GM12878 (cell line): ENCODE data around the gene CKS1B. TPM values are rescaled to one million over a fixed set of nuclear protein-coding genes. Genes with fewer than 3 reads are reported as not detected.

ENCODE experiments used
- ATAC-seq: fragments of 200-7000 bp; cut with Tn5 transposase; 3 replicates; pipeline ENCODE4 v1.9.1; 2020; ENCODE audit warnings: mild to moderate bottlenecking, moderate library complexity
- BruUV-seq: library from RNA; stranded (reverse); fragments of 400-500 nt; replicated peaks from 2 replicates; lab custom pipeline; 2021; lab: Mats Ljungman, UMichigan
- CTCF ChIA-PET: fragments of 300-600 bp; sonication (Branson Sonifier 250); formaldehyde crosslinking; extraction: SDS; loops from one replicate; lab custom pipeline; 2021; ENCODE audit warnings: inconsistent platforms; lab: Yijun Ruan, JAX
- POLR2A ChIA-PET: fragments of 350-600 bp; formaldehyde crosslinking; extraction: SDS; loops from one replicate; lab custom pipeline; 2021; ENCODE audit warnings: inconsistent platforms; lab: Charles Lee
- RAD21 ChIA-PET: fragments of 300-600 bp; sonication (Branson Sonifier 250); formaldehyde crosslinking; loops from one replicate; lab custom pipeline; 2023; ENCODE audit warnings: antibody characterized with exemption; ENCODE audit not compliant: unreplicated experiment; lab: Charles Lee
- SMC1A ChIA-PET: fragments of 300-600 bp; sonication (Branson Sonifier 250); formaldehyde crosslinking; loops from one replicate; lab custom pipeline; 2023; ENCODE audit not compliant: unreplicated experiment, uncharacterized antibody; lab: Charles Lee
- DNase-seq: peaks from one replicate; pipeline ENCODE4 v3.0.0-alpha.2; 2011; ENCODE audit warnings: low read depth, low spot score
- FAIRE-seq: peaks from 3 replicates; lab custom pipeline; 2011; peaks lifted over from hg19 to GRCh38; lab: Jason Lieb, UNC
- H2AFZ ChIP-seq: 2 replicates; pipeline ENCODE4 v1.6.0; 2011; ENCODE audit warnings: low read depth, low read length, control low read depth; ENCODE audit not compliant: control insufficient read depth
- H3K27ac ChIP-seq: 2 replicates; pipeline ENCODE4 v1.5.1; 2011; ENCODE audit warnings: control low read depth; ENCODE audit not compliant: control insufficient read depth, insufficient read depth
- H3K27me3 ChIP-seq, 2 experiments: replicated peaks in 1 of 2; 2 replicates each; pipeline versions ENCODE4 v1.6.0 to v1.6.1; 2011; ENCODE audit warnings: low read length in 1 of 2; ENCODE audit not compliant: control insufficient read depth in 2 of 2, insufficient read depth in 2 of 2
- H3K36me3 ChIP-seq, 2 experiments: 2 replicates each; pipeline ENCODE4 v1.5.1; 2011; ENCODE audit warnings: low read length in 1 of 2; ENCODE audit not compliant: control insufficient read depth in 2 of 2, insufficient read depth in 2 of 2
- H3K4me1 ChIP-seq: 2 replicates; pipeline ENCODE4 v1.6.1; 2011; ENCODE audit warnings: mild to moderate bottlenecking, low read length, moderate library complexity, mixed read lengths; ENCODE audit not compliant: control insufficient read depth, insufficient read depth
- H3K4me2 ChIP-seq: 2 replicates; pipeline ENCODE4 v1.6.0; 2011; ENCODE audit warnings: control low read depth; ENCODE audit not compliant: control insufficient read depth, insufficient read depth
- H3K4me3 ChIP-seq: fragments of 200-600 bp; sonication (generic); 2 replicates; pipeline ENCODE4 v1.5.1; 2016
- H3K79me2 ChIP-seq: 2 replicates; pipeline ENCODE4 v1.6.0; 2011; ENCODE audit warnings: low read length; ENCODE audit not compliant: control insufficient read depth, insufficient read depth
- H3K9ac ChIP-seq: 2 replicates; pipeline ENCODE4 v1.8.0; 2011; ENCODE audit warnings: low read length, control low read depth, mixed read lengths; ENCODE audit not compliant: control insufficient read depth, insufficient read depth
- H3K9me3 ChIP-seq: replicated peaks from 3 replicates; pipeline ENCODE4 v1.5.1; 2011; ENCODE audit warnings: mild to moderate bottlenecking, low read length; ENCODE audit not compliant: control insufficient read depth, insufficient read depth
- H4K20me1 ChIP-seq: 2 replicates; pipeline ENCODE4 v1.6.0; 2011; ENCODE audit not compliant: control insufficient read depth, insufficient read depth
- CHD1 ChIP-seq: IDR thresholded peaks from 2 replicates; pipeline ENCODE4 v1.6.1; 2012; ENCODE audit warnings: low read depth, low read length, improper control_type of control experiment
- ETV6 ChIP-seq, 2 experiments: fragments of 450-650 bp in 1 of 2; IDR thresholded peaks in 1 of 2; conservative IDR thresholded peaks in 1 of 2; 2 replicates each; pipeline ENCODE4 v1.6.1; 2014; ENCODE audit warnings: antibody characterized with exemption in 1 of 2, borderline replicate concordance in 1 of 2, low read depth in 1 of 2, mild to moderate bottlenecking in 1 of 2, moderate library complexity in 1 of 2
- GABPA ChIP-seq: IDR thresholded peaks from 2 replicates; pipeline ENCODE4 v1.6.1; 2014; ENCODE audit warnings: antibody characterized with exemption, low read depth, mild to moderate bottlenecking, inconsistent platforms
- HDGF ChIP-seq: fragments of 450-650 bp; IDR thresholded peaks from 2 replicates; pipeline ENCODE4 v1.6.1; 2016; ENCODE audit warnings: antibody characterized with exemption
- MEF2B ChIP-seq: fragments of 450-650 bp; IDR thresholded peaks from 2 replicates; pipeline ENCODE4 v1.6.1; 2018; ENCODE audit warnings: mild to moderate bottlenecking, moderate library complexity; ENCODE audit not compliant: partially characterized antibody, poor library complexity, severe bottlenecking
- MTA2 ChIP-seq: fragments of 450-650 bp; IDR thresholded peaks from 2 replicates; pipeline ENCODE4 v1.6.1; 2016; ENCODE audit warnings: low read depth, mild to moderate bottlenecking, moderate library complexity
- NFYA ChIP-seq: IDR thresholded peaks from 2 replicates; pipeline ENCODE4 v1.6.1; 2011; ENCODE audit warnings: low read depth, mild to moderate bottlenecking, low read length, improper control_type of control experiment, borderline replicate concordance
- NR2F1 ChIP-seq: fragments of 450-650 bp; conservative IDR thresholded peaks from 2 replicates; pipeline ENCODE4 v1.6.1; 2017; ENCODE audit warnings: mild to moderate bottlenecking
- RAD21 ChIP-seq: IDR thresholded peaks from 2 replicates; pipeline ENCODE4 v1.6.1; 2011; ENCODE audit warnings: mild to moderate bottlenecking, low read depth, low read length, moderate library complexity; ENCODE audit not compliant: insufficient read depth
- RB1 ChIP-seq: fragments of 450-650 bp; formaldehyde crosslinking; IDR thresholded peaks from 2 replicates; pipeline ENCODE4 v1.6.1; 2017; ENCODE audit warnings: mild to moderate bottlenecking, borderline replicate concordance
- TCF12 ChIP-seq: IDR thresholded peaks from 2 replicates; pipeline ENCODE4 v1.6.1; 2011; ENCODE audit warnings: low read depth, mild to moderate bottlenecking, low read length
- TCF7 ChIP-seq: IDR thresholded peaks from 2 replicates; pipeline ENCODE4 v1.6.1; 2014; ENCODE audit warnings: antibody characterized with exemption, borderline replicate concordance
- WGBS: methylation state at CpG from one replicate; pipeline ENCODE4 v1.1.6; 2016; ENCODE audit warnings: low lambda C conversion rate; ENCODE audit not compliant: insufficient replicate concordance, insufficient coverage; ENCODE audit errors: missing lambda C conversion rate; 5-methylcytosine and 5-hydroxymethylcytosine counted together
- in situ Hi-C: fragments of 300-500 bp; cut with MboI; formaldehyde crosslinking; loops from 9 replicates; pipeline ENCODE4 v1.14.3; 2018; ENCODE audit warnings: mixed read lengths
- intact Hi-C: fragments of 100-400 bp; cut with micrococcal nuclease; formaldehyde crosslinking; loops from one replicate; pipeline ENCODE4 v1.14.2; 2022; ENCODE audit not compliant: unreplicated experiment
- polyA plus RNA-seq, 11 experiments: library from polyadenylated mRNA; depleted of rRNA in 4 of 11; unstranded in 6 of 11; stranded (reverse) in 5 of 11; fragments of >200 nt; fragmentation: Nextera tagmentation in 4 of 11; fragmentation: Illumina TruSeq in 1 of 11; extraction: Ambion mirVana in 4 of 11; extraction: Trizol in 1 of 11; gene quantifications; 1 replicate in 1 of 11; 2 replicates in 10 of 11; pipeline versions ENCODE4 v1.2.1 to v1.2.3, GENCODE V29; 2011 to 2016; ENCODE audit warnings: inconsistent platforms in 2 of 11, missing spikeins in 2 of 11, low read depth in 1 of 11
- total RNA-seq, 4 experiments: library from RNA; depleted of rRNA in 3 of 4; stranded (reverse); fragments of >200 nt in 3 of 4; fragmentation: Illumina TruSeq in 1 of 4; extraction: Trizol in 1 of 4; gene quantifications; 2 replicates each; pipeline versions ENCODE4 v1.2.1 to v1.2.3, GENCODE V29; 2013 to 2021
- TF ChIP-seq, protein P1 (sequence below): fragments of 450-650 bp; IDR thresholded peaks from 2 replicates; pipeline ENCODE4 v1.6.1; 2014; ENCODE audit warnings: mild to moderate bottlenecking
- TF ChIP-seq, protein P2 (sequence below): fragments of 450-650 bp; IDR thresholded peaks from 2 replicates; pipeline ENCODE4 v1.6.1; 2018; ENCODE audit warnings: mild to moderate bottlenecking, low read depth, moderate library complexity; ENCODE audit not compliant: partially characterized antibody
- TF ChIP-seq, protein P3 (sequence below): IDR thresholded peaks from 2 replicates; pipeline ENCODE4 v1.6.1; 2012; ENCODE audit warnings: low read depth, low read length, improper control_type of control experiment

Gene CKS1B
- total and polyA plus RNA-seq, 10 of the 15 experiments (the other 5 are each of a cell fraction or from before 2014, with no cell fraction given) = 125 to 608 (median 364) TPM

DNA sequence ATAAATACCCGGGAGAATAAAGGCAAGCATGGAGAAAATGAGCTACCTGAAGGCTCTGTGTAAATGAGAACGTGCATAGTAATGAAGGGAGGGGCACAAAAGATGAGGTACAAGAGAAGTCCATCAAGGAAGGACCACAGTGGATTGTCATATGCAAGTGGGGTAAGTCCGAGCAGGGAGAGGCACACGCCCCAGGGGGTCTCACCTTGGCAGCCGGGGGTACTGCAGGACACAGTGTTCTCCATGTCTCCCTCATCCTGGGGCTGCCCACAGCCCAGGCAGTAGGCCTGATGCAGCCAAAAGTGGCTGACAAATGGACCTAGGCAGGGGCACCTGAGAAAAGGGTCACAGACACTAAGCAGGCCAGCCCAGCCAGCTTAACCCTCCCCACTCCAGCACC lies 49.1 kb downstream of the CKS1B start (continued):
- TF ChIP-seq MTA2 = no peak
- TF ChIP-seq RAD21 = no peak
- no peak for TF ChIP-seq HDGF

DNA sequence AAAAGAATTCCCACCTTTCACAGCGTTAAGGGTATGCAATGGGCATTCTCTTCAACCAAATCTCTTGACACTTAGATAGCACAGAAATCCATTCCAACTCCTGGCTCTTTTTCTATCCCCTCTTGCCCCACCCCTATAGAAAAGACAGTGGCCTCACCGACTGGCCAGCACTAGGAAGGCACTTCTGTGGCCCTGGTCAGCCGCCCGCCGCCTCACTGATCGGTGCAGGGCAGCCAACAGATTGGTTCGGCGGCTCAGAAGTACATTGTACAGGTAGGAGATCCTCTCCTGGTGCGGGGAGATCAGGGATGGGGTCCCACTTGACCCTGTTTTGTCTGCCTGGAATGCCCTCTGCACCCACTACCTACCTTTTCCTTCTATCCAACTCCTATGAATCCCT lies 49.8 kb downstream of the CKS1B start:
- H2AFZ ChIP-seq = no peak overlapping the region
- ChIA-PET CTCF (interaction anchor here (0.8 kb wide), 1 partner anchor 19 kb away, joined by 4 read pairs; no protein-coding TSS in a partner anchor), SMC1A (no interaction called here), RAD21 (no interaction called here), POLR2A (no interaction called here)
- H3K79me2 ChIP-seq = no peaks in the 10 kb centered on the region
- H3K9me3 ChIP-seq = no peaks in the 10 kb centered on the region
- H3K36me3 ChIP-seq = no peaks in the 10 kb centered on the region
- no peak for ATAC-seq
- FAIRE-seq = no peak
- intact Hi-C loops (no loop called here), in situ Hi-C loops (no loop called here)
- 60% methylated on average over 9 of the region's 9 CpGs for WGBS
- no TSS peak for BruUV-seq
- DNase-seq = no peak
- no peak overlapping the region for H3K27ac ChIP-seq
- H3K4me2 ChIP-seq = no peak overlapping the region
- H3K4me3 ChIP-seq = no peak overlapping the region
- no peak overlapping the region for H3K9ac ChIP-seq
- no peaks in the 10 kb centered on the region for H3K4me1 ChIP-seq
- no peaks in the 10 kb centered on the region; a peak in 1 of 4 replicates for H3K27me3 ChIP-seq
- H4K20me1 ChIP-seq = no peaks in the 10 kb centered on the region
- no peak for TF ChIP-seq GABPA
- TF ChIP-seq, protein P1, sequence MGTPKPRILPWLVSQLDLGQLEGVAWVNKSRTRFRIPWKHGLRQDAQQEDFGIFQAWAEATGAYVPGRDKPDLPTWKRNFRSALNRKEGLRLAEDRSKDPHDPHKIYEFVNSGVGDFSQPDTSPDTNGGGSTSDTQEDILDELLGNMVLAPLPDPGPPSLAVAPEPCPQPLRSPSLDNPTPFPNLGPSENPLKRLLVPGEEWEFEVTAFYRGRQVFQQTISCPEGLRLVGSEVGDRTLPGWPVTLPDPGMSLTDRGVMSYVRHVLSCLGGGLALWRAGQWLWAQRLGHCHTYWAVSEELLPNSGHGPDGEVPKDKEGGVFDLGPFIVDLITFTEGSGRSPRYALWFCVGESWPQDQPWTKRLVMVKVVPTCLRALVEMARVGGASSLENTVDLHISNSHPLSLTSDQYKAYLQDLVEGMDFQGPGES = no peak
- TF ChIP-seq NR2F1 = no peak
- TF ChIP-seq CHD1 = no peak
- TF ChIP-seq, protein P2, sequence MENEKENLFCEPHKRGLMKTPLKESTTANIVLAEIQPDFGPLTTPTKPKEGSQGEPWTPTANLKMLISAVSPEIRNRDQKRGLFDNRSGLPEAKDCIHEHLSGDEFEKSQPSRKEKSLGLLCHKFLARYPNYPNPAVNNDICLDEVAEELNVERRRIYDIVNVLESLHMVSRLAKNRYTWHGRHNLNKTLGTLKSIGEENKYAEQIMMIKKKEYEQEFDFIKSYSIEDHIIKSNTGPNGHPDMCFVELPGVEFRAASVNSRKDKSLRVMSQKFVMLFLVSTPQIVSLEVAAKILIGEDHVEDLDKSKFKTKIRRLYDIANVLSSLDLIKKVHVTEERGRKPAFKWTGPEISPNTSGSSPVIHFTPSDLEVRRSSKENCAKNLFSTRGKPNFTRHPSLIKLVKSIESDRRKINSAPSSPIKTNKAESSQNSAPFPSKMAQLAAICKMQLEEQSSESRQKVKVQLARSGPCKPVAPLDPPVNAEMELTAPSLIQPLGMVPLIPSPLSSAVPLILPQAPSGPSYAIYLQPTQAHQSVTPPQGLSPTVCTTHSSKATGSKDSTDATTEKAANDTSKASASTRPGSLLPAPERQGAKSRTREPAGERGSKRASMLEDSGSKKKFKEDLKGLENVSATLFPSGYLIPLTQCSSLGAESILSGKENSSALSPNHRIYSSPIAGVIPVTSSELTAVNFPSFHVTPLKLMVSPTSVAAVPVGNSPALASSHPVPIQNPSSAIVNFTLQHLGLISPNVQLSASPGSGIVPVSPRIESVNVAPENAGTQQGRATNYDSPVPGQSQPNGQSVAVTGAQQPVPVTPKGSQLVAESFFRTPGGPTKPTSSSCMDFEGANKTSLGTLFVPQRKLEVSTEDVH = no peak
- no peak for TF ChIP-seq RB1
- TF ChIP-seq, protein P3, sequence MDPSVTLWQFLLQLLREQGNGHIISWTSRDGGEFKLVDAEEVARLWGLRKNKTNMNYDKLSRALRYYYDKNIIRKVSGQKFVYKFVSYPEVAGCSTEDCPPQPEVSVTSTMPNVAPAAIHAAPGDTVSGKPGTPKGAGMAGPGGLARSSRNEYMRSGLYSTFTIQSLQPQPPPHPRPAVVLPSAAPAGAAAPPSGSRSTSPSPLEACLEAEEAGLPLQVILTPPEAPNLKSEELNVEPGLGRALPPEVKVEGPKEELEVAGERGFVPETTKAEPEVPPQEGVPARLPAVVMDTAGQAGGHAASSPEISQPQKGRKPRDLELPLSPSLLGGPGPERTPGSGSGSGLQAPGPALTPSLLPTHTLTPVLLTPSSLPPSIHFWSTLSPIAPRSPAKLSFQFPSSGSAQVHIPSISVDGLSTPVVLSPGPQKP = no peak
- no peak for TF ChIP-seq ETV6 (conservative IDR thresholded peaks at IDR 0.05 in 1 of 2, IDR thresholded peaks at IDR 0.05 in 1 of 2; ENCODE audit: borderline replicate concordance in 1 of 2, low read depth in 1 of 2)
- TF ChIP-seq MTA2 = no peak
- TF ChIP-seq TCF7 = no peak
- TF ChIP-seq NFYA = no peak
- TF ChIP-seq TCF12 = no peak
- TF ChIP-seq MEF2B = no peak
